Left forelimb (tissue), 1 donor: Measurements from ENCODE around the gene PET100.

Experiments used
- DNase-seq: peaks from one replicate; pipeline ENCODE4 v3.0.0-alpha.2; 2018; ENCODE audit warnings: low spot score

PET100 gene

GRCh38 chr19:7629347-7630054 is at the start of gene PET100, which contains the start of gene XAB2:
TSS of gene PET100 (plus strand) at chr19:7629793. CDS start at chr19:7629834, 41 bp downstream.
TSS of gene XAB2 (minus strand) at chr19:7629545. CDS start at chr19:7629527, 18 bp downstream.
- DNase-seq, result peak; percentile 97

GRCh38 chr19:7582446-7582845 is 47.1 kb upstream of the PET100 start:
- DNase-seq, result no peak

GRCh38 chr19:7589822-7590221 is 39.8 kb upstream of the PET100 start:
- DNase-seq, result no peak

DNA sequence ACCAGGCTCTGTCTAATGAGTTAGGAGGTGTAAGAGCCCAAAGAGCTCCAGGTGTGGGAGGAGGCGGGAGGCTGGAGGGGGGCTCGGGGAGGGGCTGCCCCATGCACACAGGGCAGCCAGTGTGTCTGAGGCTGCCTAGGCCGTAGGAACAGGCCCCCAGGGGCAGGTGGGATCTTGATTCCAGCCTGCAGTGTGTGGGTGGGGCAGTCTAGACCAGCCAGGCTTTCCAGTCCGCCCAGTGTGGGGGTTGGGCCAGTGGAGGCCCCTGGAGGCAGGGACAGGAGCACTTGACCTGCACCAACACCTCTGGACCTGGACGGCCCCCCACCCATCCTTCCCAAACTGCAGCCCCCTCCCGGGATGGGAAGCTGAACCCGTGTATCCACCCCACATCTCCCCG is 39.3 kb upstream of the PET100 start:
- no peak for DNase-seq

DNA sequence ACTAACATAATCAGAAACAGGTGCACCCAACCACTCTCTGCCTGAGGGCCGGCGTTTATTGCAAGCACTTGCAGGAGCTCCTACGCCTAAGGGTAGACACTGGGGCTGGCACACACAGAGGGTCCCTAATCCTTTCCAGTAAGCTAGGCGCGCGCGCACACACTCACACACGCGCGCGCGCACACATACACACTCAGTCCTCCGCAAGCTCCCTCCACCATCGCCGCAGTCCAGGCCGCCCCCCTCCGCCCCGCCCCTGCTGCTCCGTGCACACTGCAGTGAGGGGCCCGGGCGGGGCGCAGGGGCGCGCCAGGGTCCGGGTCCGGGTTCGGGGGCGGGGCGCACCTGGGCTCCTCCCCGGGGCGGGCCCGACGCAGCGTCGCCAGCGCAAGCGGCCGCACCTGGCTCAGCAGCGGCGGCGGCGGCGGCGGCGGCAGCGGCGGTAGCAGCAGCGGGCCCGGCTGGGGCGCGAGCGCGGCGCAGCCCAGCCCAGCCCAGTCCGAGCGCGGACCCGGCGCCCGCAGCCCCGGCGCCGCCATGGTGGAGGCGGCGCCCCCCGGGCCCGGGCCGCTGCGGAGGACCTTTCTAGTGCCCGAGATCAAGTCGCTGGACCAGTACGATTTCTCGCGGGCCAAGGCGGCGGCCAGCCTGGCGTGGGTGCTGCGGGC is 34.0 kb upstream of the PET100 start, which contains the start of gene CAMSAP3:
TSS of gene CAMSAP3 (plus strand) at position 398 of the 668 bp plus-strand sequence. CDS start at position 538, 140 bp downstream.
- no peak for DNase-seq

DNA sequence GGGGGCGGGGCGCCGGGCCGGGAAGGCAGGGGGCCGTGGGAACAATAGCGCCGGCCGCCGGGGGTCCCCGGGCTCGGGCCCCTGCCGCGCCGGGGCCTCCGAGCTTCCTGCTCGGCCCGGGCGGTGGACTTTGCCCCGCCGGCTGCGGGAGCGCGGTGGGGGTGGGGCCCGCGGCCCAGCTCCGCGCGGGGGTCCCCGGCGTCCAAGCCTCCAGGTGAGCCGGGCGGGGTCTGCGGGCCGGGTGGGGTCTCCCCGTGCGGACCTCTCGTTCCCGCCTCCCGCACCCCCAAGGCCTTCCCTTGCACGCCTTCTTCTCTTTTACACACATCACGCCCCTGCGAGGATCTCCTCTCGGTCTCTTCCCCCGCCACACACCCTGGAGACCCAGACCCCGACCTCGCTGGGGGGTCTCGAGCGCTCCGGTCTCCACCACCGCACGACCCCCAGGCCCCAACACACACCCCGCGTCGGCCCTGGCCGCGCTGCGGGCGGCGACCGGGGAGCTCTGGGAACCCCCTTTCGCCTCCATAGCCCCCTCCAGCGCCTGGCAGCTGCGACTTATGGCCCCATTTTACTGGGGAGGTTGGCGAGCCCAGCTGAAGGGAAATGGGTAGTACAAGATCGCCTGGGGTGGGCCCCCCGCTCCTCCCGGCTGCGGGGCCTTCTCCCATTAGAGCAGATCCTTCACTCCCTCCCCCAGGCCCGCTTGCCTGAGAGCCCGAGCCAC is 33.2 kb upstream of the PET100 start:
- DNase-seq, result no peak

- DNase-seq, result no peak
These were observed 31.9 kb upstream of the PET100 start for GRCh38 chr19:7597689-7598088.

GRCh38 chr19:7598180-7598579 is 31.4 kb upstream of the PET100 start:
- DNase-seq, result no peak

- no peak for DNase-seq
These were observed 28.9 kb upstream of the PET100 start for GRCh38 chr19:7600721-7601120.

GRCh38 chr19:7602240-7602934 is 27.2 kb upstream of the PET100 start:
- DNase-seq, result no peak

GRCh38 chr19:7602935-7603497 is 26.6 kb upstream of the PET100 start:
- no peak for DNase-seq

GRCh38 chr19:7603919-7604318 is 25.7 kb upstream of the PET100 start:
- DNase-seq, result no peak

- DNase-seq, result no peak
These were observed 23.9 kb upstream of the PET100 start for GRCh38 chr19:7605490-7606222.

- DNase-seq, result no peak
These were observed 23.3 kb upstream of the PET100 start for GRCh38 chr19:7606289-7606688.

GRCh38 chr19:7607212-7607873 is 22.2 kb upstream of the PET100 start:
- DNase-seq, result no peak

DNA sequence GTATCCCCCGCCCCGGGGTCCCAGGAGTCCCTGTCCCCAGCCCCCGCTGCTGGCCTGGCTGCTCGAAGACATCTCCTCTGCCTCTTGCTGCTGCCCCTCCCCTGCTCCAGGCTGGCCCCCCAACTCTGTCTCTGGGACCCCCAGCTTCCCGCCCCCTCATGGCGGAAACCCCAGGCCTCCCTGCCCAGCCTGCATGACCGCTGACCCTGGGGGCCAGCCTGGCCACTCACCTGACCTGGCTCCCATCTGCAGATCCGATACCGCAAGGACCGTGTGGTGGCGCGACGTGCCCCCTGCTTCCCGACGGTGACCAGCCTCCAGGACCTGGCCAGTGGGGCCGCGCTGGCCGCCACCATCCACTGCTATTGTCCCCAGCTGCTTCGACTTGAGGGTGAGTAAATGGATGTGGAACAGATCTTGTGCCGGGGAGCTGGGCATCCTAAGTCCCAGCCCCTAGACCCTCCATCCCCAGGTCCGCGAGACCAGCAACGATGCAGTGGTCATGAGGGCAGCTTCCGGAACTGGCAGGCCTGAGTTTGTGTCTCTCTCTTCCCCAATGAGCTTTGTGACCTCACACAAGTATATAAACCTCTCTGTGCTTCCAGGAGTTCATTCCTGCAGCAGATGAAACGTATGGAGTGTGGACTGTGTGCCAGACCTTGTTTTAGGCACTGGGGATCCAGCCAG is 21.6 kb upstream of the PET100 start:
- DNase-seq, result no peak

- DNase-seq, result no peak
These were observed 18.9 kb upstream of the PET100 start for GRCh38 chr19:7610491-7611240.

DNA sequence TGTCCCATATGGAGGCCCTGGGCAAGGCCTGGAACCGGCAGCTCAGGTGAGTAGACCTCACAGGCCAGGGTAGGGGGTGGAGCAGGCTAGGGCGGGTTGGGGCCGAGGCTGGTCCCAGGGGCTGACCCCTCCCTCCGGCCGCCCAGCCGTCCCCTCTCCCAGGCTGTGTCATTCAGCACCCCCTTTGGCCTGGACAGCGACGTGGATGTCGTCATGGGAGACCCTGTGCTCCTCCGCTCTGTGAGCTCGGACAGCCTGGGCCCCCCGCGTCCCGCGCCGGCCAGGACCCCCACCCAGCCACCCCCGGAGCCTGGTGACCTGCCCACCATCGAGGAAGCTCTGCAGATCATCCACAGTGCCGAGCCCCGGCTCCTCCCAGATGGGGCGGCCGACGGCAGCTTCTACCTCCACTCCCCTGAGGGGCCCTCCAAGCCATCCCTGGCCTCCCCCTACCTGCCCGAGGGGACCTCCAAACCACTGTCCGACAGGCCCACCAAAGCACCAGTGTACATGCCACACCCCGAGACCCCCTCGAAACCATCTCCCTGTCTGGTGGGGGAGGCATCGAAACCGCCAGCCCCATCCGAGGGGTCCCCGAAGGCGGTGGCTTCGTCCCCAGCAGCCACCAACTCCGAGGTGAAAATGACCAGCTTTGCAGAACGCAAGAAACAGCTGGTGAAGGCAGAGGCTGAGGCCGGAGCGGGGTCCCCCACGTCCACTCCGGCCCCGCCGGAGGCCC is 17.9 kb upstream of the PET100 start:
- no peak for DNase-seq
